BE2C (cell line): ENCODE results near the gene EEFSEC.

ENCODE experiments used
- DNase-seq: peaks from one replicate; pipeline ENCODE4 v3.0.0-alpha.2; 2020
- H3K27me3 ChIP-seq: fragments of 250-450 bp; sonication (Bioruptor Pico); 2 replicates; pipeline ENCODE4 v1.5.1; 2020; ENCODE audit warnings: mild to moderate bottlenecking
- H3K36me3 ChIP-seq: fragments of 250-450 bp; sonication (Bioruptor Pico); 2 replicates; pipeline ENCODE4 v1.5.1; 2020; ENCODE audit warnings: mild to moderate bottlenecking
- H3K4me1 ChIP-seq: fragments of 250-450 bp; sonication (Bioruptor Pico); 2 replicates; pipeline ENCODE4 v1.5.1; 2020
- H3K4me3 ChIP-seq: 2 replicates; pipeline ENCODE4 v1.5.1; 2011; ENCODE audit warnings: low read depth, low read length
- H3K9me3 ChIP-seq: fragments of 250-450 bp; sonication (Bioruptor Pico); 2 replicates; pipeline ENCODE4 v1.5.1; 2020
- CTCF ChIP-seq: IDR thresholded peaks from 2 replicates; pipeline ENCODE4 v1.5.1; 2012; ENCODE audit warnings: mild to moderate bottlenecking, low read depth, low read length

The EEFSEC gene

GRCh38 chr3:128221328-128221727 is 68.0 kb downstream of the EEFSEC start:
- DNase-seq: no peak
- no peak for TF ChIP-seq CTCF
- H3K4me1 ChIP-seq: peaks cover 4% of the 10 kb centered on the region
- H3K9me3 ChIP-seq: peaks cover 8% of the 10 kb centered on the region; the same call in 1 of the 2 replicates
- H3K4me3 ChIP-seq: no peak overlapping the region
- H3K36me3 ChIP-seq: no peaks in the 10 kb centered on the region
- no peaks in the 10 kb centered on the region for H3K27me3 ChIP-seq

- H3K36me3 ChIP-seq: no peaks in the 10 kb centered on the region
- no peaks in the 10 kb centered on the region for H3K27me3 ChIP-seq
- no peak for DNase-seq
- TF ChIP-seq CTCF: 0 out of 2 replicates have a peak, but pooled peaks have one; percentile 15
- H3K4me3 ChIP-seq: no peak overlapping the region
- peaks cover 6% of the 10 kb centered on the region for H3K4me1 ChIP-seq
- H3K9me3 ChIP-seq: peaks cover 8% of the 10 kb centered on the region; the same call in 1 of the 2 replicates
These were observed 69.6 kb downstream of the EEFSEC start for GRCh38 chr3:128222796-128223385.

DNA sequence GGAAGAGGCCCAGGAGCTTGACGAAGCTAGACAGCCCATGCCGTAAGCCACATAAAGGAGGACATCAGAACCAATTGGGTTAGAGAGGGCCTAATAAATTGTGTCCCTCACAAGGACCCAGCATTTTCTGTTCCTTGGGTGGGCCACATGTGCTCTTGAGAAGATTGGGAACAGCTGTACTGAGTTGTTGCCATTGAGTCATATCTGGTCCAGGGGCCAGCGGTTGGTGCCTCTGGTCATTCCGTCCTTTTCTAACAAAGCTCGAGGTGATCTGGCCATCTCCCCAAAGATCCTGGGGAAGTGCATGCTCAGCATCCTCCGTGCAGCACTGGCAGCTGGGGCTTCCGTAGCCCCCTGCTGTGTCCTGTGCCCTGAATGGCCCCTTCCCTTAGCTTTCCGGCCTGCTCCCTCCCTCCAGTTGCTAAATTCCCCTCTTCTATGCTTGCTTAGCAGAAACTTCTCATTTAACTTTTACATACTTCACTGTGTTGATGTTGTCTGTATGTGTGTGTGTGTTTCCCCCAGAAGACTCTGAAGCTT is 73.0 kb downstream of the EEFSEC start:
- Histone ChIP-seq H3K36me3 (no peaks in the 10 kb centered on the region), H3K4me1 (peaks cover 10% of the 10 kb centered on the region), H3K4me3 (no peak overlapping the region), H3K27me3 (no peaks in the 10 kb centered on the region), H3K9me3 (peaks cover 8% of the 10 kb centered on the region; the same call in 1 of the 2 replicates)
- DNase-seq: no peak
- TF ChIP-seq CTCF: no peak

GRCh38 chr3:128226795-128227395 is 73.6 kb downstream of the EEFSEC start:
- TF ChIP-seq CTCF: peak; percentile 95
- Histone ChIP-seq H3K36me3 (no peaks in the 10 kb centered on the region), H3K4me1 (peaks cover 16% of the 10 kb centered on the region), H3K27me3 (no peaks in the 10 kb centered on the region), H3K9me3 (peaks cover 8% of the 10 kb centered on the region; the same call in 1 of the 2 replicates), H3K4me3 (no peak overlapping the region)
- DNase-seq: peak; percentile 84

- Histone ChIP-seq H3K4me1 (peaks cover 22% of the 10 kb centered on the region), H3K36me3 (no peaks in the 10 kb centered on the region), H3K27me3 (no peaks in the 10 kb centered on the region), H3K4me3 (no peak overlapping the region), H3K9me3 (peaks cover 8% of the 10 kb centered on the region; the same call in 1 of the 2 replicates)
- TF ChIP-seq CTCF: no peak
- no peak for DNase-seq
These were observed 74.2 kb downstream of the EEFSEC start for GRCh38 chr3:128227507-128227906.

GRCh38 chr3:128228366-128228910 is 75.2 kb downstream of the EEFSEC start:
- Histone ChIP-seq H3K9me3 (peaks cover under 1% of the 10 kb centered on the region; the same call in 1 of the 2 replicates), H3K27me3 (no peaks in the 10 kb centered on the region), H3K4me3 (no peak overlapping the region), H3K4me1 (peaks cover 29% of the 10 kb centered on the region), H3K36me3 (no peaks in the 10 kb centered on the region)
- no peak for TF ChIP-seq CTCF
- no peak for DNase-seq
